GM23248 (cell line): ENCODE measurements around the gene PCDHGB2.

ENCODE experiments used
- EZH2 ChIP-seq: fragments of 200-600 bp; sonication (generic); IDR thresholded peaks from 2 replicates; pipeline ENCODE4 v1.6.1; 2018; ENCODE audit warnings: antibody characterized with exemption, mild to moderate bottlenecking; ENCODE audit not compliant: insufficient read depth, poor library complexity, severe bottlenecking
- EZH2phosphoT487 ChIP-seq: fragments of 200-600 bp; sonication (generic); IDR thresholded peaks from 2 replicates; pipeline ENCODE4 v1.6.1; 2018; ENCODE audit warnings: antibody characterized with exemption, moderate library complexity, mild to moderate bottlenecking, low read depth; ENCODE audit not compliant: insufficient read depth

- TF ChIP-seq EZH2phosphoT487: no peak
- TF ChIP-seq EZH2: no peak
These were observed 23.6 kb downstream of the PCDHGB2 start for GRCh38 chr5:141383345-141383744.
